ENCODE results near the gene YWHAH.

The YWHAH gene

GRCh38 chr22:31923747-31924146 lies 20.6 kb upstream of the YWHAH start:
- DNase-seq: no peak

- no peak for DNase-seq
These were observed 19.3 kb upstream of the YWHAH start for GRCh38 chr22:31925056-31925455.

DNA sequence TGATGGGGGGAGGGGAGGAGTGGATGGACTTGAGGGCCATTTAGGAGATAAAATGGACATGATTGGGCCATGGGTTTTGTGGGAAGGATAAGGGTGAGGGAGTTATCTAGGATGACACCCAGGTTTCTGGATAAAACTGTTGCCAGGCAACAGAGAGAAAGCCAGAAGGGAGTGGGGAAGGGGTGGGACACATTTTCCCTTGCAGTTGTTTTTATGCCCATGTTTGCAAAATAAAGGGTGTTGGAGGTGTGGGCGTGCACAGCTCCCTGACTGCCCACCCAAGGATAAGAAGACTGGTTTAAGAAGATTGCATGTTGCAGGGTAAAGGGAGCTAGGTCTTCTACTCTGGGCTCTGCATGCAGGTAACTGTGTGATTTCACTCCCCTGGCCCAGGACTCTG lies 18.3 kb upstream of the YWHAH start:
- no peak for DNase-seq

GRCh38 chr22:31926969-31927368 lies 17.4 kb upstream of the YWHAH start:
- no peak for DNase-seq

DNA sequence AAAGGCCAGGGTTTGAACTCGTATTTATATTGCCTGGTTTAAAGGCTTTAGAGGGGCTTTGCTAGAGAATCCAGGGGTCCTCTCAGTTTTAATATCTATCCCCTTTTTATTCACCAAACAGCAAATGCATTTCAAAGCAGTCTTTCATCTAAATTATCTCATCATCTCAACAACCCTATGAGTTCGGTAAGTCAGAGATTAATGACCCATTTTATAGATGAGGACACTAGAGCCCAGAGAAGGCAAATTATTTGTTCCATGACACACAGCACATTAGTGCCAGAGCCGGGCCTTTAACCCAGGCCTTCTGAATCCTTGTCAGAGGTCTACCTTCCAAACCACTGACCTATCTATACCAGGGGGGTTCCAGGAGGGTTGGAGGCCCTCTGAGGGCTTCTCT lies 16.8 kb upstream of the YWHAH start:
- DNase-seq: no peak

DNA sequence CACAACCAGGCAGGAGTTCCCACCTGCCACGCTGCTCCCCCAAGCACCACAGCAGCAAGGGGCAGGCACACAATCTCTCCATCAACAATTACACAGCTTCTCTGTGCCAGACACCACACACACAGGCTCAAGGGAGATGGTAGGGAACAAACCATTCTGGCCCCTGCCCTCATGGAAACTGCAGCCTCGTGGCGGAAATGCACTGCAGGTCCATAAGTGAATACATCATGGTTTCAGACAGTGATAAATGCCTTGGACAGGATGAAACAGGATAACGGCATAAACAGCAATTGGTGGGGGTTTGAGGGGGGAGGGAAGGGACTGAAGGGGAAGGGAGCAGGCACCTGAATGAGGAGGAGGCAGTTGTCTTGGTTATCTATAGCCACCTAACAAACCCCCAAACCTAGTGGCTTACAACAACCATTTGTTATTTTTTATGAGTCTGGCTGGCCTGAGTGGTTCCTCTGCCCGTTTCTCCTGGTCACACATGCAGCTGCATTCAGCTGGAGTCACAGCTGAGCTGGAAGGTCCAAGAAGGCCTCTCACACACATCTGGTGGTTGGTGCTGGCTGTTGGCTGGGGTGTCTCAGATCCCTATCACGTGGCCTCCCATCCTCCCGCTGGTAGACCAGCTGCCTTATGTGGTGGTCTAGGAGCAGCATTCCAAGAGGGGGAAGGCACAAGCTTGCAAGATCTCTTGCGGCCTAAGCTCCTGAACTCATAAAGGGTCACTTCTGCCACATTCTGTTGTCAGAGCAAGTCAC lies 15.0 kb upstream of the YWHAH start:
- no peak for DNase-seq

DNA sequence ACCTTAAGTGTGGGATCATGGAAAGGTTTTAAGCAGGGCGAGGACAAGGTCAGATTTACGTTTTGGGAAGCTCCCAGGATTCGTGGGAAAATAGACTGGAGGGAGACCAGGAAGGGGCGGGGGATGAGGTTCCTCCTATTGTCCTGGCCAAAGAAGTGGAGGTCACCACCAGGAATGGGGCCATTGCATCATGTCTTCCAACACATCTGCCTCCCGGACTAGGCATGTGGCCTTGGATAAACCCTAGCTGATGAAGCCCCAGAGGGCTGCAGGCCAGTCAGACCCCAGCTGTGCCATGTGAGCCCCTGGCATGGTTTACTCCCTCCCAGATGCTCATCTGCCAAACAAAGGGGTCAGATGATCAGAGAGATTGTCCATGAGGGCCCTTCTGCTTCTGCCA lies 11.5 kb upstream of the YWHAH start:
- DNase-seq: no peak

DNA sequence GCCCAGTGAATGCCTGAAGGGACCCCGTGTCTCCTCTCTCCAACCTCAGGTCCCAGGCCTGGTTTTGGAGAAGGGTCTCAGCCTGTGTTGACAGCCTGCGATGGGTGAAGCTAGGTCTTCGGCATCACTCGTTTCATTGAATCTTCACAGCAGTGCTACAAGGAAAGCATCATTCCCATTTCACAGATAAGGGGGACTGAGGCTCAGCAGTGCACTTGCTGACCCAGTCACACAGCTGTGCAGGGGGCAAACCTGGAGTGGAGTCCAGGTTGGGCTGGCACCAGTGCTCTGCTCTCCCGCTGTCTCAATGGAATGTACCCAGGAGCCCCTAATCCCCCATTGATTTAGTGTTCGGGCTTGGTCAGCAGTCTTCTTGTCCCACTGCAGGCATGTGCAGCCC lies 10.9 kb upstream of the YWHAH start:
- no peak for DNase-seq

GRCh38 chr22:31933816-31934482 lies 10.4 kb upstream of the YWHAH start:
- no peak for DNase-seq

DNA sequence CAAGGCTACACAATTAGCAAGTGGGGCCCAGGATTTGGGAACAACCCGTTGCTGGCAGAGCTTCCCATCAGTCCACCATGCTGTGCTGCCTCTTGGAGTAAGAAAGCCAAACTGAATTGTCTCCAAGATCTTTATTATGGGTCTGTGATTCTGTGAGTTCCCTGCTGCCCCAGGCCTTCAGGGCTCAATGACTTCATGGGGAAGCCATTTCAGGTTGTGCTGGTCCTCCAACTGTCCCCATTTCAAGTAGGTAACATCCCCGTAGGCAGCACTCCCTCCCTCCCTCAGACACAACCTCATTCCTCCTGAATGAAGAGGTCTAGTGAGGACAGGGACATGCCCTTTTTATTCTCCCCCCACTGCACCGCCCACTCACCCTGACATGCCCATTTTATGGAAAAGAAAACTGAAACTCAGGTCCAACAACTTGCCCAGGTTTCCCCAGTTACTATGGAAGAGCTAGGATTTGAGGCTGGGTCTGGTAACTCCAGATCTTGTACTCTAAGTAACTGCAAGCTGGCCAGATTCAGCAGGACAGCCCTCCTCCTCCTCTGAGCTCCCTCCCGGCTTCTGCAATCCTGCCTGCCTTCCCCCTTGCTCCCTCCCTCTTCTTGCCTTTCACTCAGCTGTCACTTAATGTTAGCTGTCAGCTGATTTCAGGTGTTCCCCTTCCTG lies 8.2 kb upstream of the YWHAH start:
- no peak for DNase-seq

DNA sequence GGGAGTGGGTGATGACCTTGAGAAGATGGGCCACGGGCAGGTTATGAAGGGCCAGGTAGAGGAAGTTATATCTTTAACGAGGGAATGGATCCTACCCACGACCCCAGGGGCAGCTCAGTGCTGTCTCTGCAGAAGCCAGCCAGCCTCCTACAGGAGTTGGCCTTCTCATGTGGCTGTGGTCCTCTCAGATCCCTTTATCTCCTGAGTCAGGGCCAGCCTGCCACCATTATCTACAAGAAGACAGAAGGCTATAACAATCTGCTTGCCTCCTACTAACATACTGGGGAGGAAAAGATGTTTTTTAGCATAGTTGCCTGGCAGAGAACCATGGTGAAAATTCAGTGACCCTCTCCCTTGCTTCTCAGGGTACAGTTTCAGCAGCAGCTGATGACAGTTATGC lies 7.0 kb upstream of the YWHAH start:
- DNase-seq: no peak

- DNase-seq: no peak
These were observed 6.0 kb upstream of the YWHAH start for GRCh38 chr22:31938296-31938695.

- DNase-seq: no peak
These were observed 3.8 kb upstream of the YWHAH start for GRCh38 chr22:31940506-31940905.

- DNase-seq: no peak
These were observed 2.2 kb upstream of the YWHAH start for GRCh38 chr22:31942091-31942490.

GRCh38 chr22:31943206-31943977 lies 943 bp upstream of the YWHAH start:
- no peak for DNase-seq

GRCh38 chr22:31944700-31945442 lies 536 bp downstream of the YWHAH start:
- DNase-seq: no peak

- no peak for DNase-seq
These were observed 1.1 kb downstream of the YWHAH start for GRCh38 chr22:31945443-31945855.

DNA sequence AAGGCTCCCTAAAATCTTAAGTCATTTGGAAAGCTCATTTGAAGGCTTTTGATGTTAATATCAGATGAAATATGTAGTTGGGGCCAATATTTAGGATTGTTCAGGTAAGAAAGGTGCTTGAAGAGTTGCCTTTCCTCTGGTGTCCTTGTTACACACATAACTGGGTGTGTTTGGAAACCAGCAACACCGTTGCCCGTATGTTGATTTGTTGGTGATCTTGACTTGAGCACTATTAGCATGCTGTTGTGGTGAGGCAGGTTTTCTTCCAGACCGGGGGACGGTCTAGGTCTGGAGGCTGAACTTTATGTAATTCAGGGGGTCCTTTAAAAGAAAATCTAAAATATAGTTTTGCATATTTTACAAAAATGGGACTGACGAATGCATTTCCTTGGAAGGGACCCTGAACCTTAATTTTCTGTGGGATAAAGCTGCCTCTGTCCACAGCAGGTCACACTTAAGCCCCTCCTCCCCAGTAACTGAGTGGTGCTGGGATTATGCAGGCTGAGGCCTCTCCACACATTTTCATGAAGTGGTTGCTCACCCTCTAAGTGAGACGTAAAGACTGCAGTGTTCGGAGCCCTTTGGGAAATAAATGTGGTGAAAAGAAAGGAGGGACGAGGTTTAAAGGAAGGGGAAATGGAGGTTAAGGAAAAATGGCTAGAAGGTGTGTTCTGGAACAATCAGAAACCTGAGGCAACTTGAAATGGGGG lies 1.8 kb downstream of the YWHAH start:
- no peak for DNase-seq

DNA sequence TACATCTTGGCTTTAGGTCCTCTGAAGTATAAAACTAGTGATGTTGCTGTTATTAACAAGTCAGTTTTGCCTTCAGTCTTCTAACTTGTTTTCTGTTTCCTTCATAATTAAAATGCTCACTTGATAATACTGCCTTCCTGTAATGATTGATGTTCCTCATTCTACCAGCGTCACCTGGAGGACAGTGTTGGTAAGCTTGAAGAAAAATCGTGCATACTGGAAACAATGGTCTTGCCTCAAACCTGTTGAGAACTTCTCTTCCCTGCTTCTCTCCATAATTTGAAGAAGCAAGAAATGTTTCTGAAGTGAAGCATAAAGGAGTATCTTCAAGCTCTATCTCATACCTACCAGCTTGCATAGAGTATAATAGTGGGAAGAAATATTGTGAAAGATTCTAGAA lies 3.0 kb downstream of the YWHAH start:
- DNase-seq: peak; percentile 50

DNA sequence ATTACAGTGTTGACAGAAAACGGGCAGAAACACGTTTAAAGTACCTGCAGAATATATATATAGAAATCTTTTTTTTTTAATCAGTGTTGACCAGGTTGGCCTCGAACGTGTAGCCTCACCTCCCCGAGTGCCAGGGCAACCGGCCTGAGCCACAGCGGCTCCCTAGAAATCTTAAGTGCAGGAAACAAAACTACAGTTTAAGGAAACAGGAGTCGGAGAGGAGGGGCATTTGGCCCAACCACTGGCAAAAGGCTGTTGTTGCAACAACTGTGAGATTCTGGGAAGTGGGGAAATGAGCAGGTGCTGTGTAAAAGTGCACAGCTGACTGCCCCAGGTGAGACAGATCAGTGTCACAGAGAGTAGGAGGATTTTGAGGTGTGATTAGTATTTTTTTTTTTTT lies 3.7 kb downstream of the YWHAH start:
- peak; percentile 32 for DNase-seq

- no peak for DNase-seq
These were observed 5.9 kb downstream of the YWHAH start for GRCh38 chr22:31950226-31950625.

All from MV-4-11 (cell line).